OCI-M2 (cell line): Measurements from ENCODE around the gene MFSD6.

Experiments
- DNase-seq: peaks from one replicate; lab custom pipeline; 2025; ENCODE audit not compliant: unreplicated experiment; lab: John Stamatoyannopoulos, UW

The MFSD6 gene

DNA sequence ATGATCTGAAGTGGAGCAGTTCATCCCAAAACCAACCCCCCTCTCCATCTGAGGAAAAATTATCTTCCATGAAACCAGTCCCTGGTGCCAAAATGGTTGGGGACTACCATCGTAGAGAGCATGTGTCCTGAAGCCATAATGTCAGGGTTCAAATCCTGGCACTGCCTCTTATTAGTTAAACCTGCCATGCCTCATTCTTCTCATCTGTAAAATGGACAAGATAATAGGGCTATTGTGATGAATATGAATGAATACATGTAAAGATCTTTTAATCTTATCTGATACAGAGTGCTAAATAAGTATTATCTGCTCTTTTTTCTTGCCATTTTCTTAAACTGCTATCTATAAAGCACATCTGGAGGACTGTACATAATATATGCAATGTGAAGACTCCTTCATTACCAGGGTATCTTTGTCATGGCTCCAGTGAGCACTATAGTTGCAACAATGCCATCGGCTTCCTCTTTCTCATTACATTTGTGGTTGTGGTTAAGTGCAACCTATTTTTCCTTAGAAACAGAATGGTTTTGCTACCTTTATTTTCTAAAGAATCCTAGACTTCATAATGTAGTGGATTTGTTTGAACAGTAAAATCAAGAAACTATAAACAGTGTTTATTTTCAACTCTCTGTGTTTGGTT lies 27.0 kb downstream of the MFSD6 start:
- no peak for DNase-seq

- no peak for DNase-seq
Observed at GRCh38 chr2:190436557-190436956, 28.4 kb downstream of the MFSD6 start.

DNA sequence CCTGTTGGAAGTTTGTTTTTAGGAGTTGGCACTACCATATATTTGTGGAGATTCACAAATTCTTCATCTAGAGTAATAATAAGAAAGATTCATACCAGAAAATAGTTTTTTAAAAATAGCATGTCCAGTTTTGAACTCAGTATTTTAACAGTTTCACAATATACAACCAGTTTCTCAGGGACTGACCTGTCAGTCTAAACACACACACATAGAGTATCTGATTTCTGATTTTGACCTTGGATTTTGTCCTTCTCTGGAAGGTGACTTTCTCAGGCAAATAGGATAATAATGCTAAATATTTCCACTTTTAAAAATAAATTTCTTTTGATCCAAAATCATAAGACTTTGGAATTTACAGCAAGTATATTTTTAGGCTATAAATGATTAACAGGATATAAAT lies 32.0 kb downstream of the MFSD6 start:
- DNase-seq = no peak

DNA sequence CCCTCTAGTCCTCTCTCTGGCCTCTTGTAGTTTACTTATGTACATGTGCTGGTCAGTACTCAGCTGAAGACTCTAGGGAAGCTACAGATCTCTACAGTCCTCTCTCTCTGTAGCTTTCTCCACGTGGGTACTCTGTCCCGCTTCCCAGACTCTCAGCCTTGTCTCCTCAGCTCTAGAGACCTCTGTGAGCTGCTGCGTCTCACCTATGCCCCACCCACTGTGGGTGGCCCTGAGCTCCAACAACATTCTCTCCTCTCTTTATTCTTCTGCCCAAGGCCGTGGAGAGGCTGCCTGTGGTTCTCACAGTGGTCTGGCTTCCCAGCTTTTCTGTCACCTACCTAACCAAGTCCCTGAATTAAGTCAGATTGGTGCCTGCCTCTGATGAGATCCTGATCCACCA lies 33.4 kb downstream of the MFSD6 start:
- DNase-seq = no peak

DNA sequence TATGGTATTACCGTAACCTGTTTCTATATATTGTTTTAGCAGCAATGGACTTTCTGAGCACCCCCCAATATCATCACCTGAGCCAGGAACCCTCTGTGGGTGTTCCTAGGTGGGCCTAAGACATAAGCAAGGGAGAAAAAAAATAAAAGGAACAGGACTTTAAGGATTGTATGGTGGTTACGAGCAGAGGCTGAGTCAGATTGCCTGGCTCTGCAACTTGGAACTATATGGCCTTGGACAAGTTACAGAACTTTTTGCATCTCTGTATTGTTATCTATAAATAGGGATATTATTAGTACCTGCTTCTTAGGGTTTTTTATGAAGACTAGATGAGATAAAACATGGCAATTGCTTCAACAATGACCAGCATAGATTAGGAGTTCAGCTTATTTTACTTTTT lies 34.9 kb downstream of the MFSD6 start:
- no peak for DNase-seq

GRCh38 chr2:190443778-190444481 lies 35.8 kb downstream of the MFSD6 start:
- DNase-seq = no peak

DNA sequence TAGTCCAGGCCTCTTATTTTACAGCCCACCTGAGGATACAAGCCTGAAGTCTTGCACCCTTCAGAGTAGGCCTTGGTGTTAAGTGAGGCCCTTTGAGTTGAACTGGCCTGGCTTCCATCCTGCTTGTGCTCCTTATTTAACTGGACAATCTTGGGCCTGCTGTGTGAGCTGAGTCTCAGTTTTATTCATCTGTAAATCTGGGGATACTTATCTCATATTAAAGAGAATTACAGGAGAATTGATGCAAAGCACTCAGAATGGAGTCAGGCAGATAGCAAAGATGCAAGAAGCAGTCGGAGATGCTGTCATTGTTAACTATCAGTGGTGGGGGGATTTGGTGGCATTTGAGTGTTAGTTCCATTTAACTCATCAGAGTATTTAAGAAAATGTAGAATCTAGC lies 36.8 kb downstream of the MFSD6 start:
- no peak for DNase-seq

GRCh38 chr2:190446193-190446592 lies 38.0 kb downstream of the MFSD6 start:
- DNase-seq = no peak

- no peak for DNase-seq
Observed at GRCh38 chr2:190446750-190447516, 38.8 kb downstream of the MFSD6 start.

- DNase-seq = no peak
Observed at GRCh38 chr2:190447766-190448165, 39.6 kb downstream of the MFSD6 start.

- no peak for DNase-seq
Observed at GRCh38 chr2:190449925-190450324, 41.8 kb downstream of the MFSD6 start.

DNA sequence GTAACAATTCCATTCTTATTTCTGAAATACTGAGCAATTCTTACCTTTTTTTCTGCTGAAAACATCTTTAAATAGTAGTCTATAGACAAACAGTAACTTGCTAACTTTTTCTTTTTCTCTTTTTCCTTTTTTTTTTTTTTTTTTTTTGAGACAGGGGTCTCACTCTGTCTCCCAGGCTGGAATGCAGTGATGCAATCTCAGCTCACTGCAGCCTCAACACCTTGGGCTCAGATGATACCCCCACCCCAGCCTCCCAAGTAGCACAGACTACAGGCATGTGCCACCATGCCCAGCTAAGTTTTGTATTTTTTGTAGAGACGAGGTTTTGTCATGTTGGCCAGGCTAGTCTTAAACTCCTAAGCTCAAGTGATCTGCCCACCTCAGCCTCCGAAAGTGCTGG lies 42.2 kb downstream of the MFSD6 start:
- no peak for DNase-seq

DNA sequence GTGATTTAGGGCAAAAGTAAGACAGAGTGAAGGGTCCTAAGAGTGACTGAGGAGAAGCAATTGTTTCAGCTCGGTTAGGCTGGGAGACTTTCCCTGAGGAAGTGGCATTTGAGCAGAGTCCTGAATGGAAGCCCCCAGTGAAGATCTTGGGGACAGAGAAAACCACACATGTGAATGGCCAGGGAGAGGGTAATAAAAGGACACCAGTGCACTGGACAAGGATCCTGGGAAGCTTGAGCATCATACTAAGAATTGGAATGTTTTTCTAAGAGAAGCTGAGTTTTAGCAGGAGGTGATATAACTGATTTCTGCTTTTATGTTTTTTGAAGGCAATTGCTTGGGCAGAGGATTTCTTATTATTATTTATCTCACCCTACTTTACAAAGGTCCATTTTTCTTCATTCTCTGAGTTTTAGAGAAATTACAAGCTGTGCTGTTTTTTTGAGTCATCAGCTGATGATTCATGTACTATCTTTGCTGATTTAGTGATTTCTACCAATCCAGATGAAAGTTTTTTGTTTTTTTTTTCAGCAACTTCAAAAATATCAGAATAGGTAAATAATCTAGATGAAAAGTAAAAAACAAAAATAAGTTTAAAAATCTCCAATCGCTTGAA lies 43.5 kb downstream of the MFSD6 start:
- no peak for DNase-seq

GRCh38 chr2:190452433-190452832 lies 44.3 kb downstream of the MFSD6 start:
- no peak for DNase-seq

- DNase-seq = no peak
Observed at GRCh38 chr2:190454795-190455194, 46.6 kb downstream of the MFSD6 start.

DNA sequence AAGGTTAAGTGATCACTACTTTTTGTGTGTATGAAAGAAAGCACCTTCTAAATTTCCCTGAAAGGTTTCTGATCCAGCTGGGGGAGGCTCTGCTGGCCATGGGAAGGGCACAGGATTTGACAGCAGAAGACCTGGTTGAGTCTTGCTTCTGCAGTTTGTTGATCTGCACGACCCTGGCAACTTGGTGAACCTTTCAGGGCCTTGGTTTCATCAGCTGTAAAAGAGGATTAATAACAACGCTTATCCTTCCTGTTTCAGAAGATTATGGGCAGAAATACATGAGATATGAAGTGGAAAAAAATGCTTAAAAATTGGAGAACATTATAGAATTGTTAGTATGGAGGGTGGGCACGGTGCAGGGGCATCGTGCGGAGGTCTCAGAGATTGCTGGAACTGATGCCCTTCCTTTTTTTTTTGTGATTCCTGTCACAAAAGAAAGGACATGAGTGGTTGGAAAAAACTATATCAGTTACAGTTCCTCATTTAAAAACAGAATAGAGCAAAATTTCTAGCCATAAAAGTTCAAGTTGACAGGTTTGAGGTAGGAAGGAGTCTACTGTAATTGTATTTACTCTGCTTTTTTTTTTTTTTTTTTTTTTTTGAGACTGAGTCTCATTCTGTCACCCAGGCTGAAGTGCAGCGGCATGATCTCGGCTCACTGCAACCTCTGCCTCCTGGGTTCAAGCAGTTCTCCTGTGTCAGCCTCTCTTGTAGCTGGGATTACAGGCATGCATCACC lies 47.4 kb downstream of the MFSD6 start:
- DNase-seq = no peak

- no peak for DNase-seq
Observed at GRCh38 chr2:190456833-190457232, 48.7 kb downstream of the MFSD6 start.

DNA sequence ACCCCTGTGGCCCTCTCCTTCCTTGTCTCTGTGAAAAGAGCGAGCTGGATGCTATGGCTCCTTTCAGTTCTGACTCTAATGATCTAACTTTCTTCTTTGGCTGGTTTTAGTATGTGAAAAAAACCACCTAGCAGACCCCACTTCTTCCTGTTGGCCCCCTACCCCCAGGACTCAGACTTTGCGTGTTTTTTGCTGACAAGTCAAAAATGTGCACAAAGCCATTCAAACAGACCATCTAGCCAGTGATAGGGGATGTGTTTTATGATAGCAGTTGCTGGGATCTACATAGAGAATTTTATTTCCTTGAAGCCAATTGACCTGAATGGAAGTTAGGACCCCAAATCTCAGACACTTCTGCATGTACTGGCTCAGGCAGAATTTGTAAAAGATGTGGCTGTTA lies 49.1 kb downstream of the MFSD6 start:
- DNase-seq = no peak

DNA sequence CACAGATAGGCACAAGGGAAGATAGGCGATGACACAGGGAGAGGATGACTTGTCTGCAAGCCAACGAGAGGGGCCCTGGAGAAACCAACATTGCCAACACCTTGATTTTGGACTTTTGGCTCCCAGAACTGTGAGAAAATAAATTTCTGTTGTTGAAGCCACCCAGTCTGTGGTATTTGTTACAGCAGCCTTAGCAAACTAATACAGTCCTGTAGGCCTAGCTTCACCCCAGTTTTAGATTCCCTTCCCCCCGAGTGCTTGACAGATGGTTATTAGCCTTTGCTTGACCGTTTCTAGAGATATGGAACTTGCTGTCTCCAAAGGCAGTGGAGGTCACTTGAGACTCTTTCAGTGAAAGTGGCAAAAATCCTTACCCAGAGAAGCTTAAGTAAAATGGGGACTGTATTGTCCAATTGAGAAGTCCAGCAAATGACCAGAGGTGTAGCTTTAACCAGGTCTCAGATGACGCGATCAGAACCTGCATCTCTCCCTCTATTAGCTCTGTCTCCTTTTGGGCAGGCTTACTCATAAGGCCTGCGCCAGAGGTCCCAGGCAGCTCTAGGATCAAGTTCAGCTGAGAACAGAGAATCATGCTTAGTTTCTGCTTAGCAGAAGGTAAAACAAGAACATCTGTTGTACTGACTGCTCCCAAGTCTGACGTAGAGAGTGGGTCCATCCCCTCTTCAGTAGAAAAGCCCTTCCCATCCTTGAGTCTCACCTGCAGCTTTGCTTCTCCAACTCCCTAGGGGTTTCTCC lies 50.4 kb downstream of the MFSD6 start:
- no peak for DNase-seq

DNA sequence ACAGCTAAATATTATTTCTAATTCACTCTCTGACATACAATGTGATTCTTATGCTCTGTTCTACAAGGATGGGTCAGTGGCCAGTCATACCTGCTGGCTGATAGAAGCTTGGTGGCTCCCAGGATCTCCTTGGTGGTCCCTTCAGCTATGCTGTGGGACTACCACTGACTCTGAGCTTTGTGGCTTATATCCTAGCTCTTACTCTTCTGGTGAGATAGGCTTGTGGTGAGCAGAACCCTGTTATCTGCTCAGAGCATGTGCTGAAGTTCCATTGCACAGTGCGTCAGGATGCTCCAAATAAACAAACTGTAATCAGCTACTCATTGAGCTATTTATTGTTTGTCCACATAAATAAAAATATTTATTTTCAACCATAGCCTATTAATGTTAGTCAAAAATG lies 51.7 kb downstream of the MFSD6 start:
- no peak for DNase-seq
